ENCODE data around the gene ANO1. TPM values are rescaled to one million over a fixed set of nuclear protein-coding genes. Genes with fewer than 3 reads are reported as not detected.

ANO1 gene
- polyA plus RNA-seq, 1 donor (not counting 4 experiments of a cell fraction or from before 2014, with no cell fraction given), result 45.2 TPM

DNA sequence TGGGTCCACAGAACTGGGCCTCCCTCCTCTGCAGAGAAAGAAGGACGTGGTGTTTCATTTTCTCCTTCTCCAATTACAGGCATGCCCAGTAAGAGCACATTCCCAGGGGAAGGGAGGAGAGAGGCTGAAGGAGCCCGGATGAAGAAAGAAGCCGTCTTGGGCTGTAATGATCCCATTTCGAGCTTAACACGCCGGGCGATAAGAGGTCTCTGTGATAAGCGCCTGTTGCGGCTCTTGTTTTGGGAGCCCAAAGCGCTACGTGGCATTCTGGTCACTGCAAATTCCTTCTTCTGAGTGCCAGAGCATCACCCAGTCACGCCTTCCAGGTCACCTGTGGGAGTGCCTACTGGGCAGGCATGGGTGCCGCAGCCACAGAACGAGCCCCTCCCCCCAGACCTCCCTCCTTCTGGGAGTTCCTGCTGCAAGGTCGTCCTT lies 57.5 kb downstream of the ANO1 start:
- TF ChIP-seq, protein P1, sequence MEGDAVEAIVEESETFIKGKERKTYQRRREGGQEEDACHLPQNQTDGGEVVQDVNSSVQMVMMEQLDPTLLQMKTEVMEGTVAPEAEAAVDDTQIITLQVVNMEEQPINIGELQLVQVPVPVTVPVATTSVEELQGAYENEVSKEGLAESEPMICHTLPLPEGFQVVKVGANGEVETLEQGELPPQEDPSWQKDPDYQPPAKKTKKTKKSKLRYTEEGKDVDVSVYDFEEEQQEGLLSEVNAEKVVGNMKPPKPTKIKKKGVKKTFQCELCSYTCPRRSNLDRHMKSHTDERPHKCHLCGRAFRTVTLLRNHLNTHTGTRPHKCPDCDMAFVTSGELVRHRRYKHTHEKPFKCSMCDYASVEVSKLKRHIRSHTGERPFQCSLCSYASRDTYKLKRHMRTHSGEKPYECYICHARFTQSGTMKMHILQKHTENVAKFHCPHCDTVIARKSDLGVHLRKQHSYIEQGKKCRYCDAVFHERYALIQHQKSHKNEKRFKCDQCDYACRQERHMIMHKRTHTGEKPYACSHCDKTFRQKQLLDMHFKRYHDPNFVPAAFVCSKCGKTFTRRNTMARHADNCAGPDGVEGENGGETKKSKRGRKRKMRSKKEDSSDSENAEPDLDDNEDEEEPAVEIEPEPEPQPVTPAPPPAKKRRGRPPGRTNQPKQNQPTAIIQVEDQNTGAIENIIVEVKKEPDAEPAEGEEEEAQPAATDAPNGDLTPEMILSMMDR (optimal IDR thresholded peaks at IDR 0.05 in 1 of 3, IDR thresholded peaks at IDR 0.05 in 1 of 3, conservative IDR thresholded peaks at IDR 0.05 in 1 of 3; ENCODE audit: extremely low read depth in 1 of 3, insufficient read depth in 2 of 3, low read length in 3 of 3), result no peak
- TF ChIP-seq EZH2 (IDR thresholded peaks at IDR 0.05; ENCODE audit: low read length), result no peak
- Histone ChIP-seq H3K4me3 (ENCODE audit: control insufficient read depth in 2 of 3, extremely low read depth in 1 of 3, insufficient read depth in 2 of 3, low read depth in 1 of 3, low read length in 3 of 3) (no peak overlapping the region), H4K20me1 (ENCODE audit: control insufficient read depth, extremely low read depth, insufficient read depth, low read length) (no peaks in the 10 kb centered on the region), H3K9me1 (ENCODE audit: control insufficient read depth, extremely low read depth, insufficient read depth, low read length) (no peaks in the 10 kb centered on the region), H3K27ac (ENCODE audit: control insufficient read depth, insufficient read depth, low read length) (no peak overlapping the region), H3K4me2 (ENCODE audit: control insufficient read depth, extremely low read depth, insufficient read depth, low read depth, low read length) (no peak overlapping the region), H2AFZ (ENCODE audit: control insufficient read depth, low read length) (no peak overlapping the region), H3K36me3 (ENCODE audit: control insufficient read depth in 2 of 2, extremely low read depth in 1 of 2, insufficient read depth in 2 of 2, low read length in 2 of 2) (peaks cover 0 to 14% of the 10 kb centered on the region in 2 experiments), H3K9me3 (ENCODE audit: control insufficient read depth, low read depth, low read length) (no peaks in the 10 kb centered on the region), H3K4me1 (ENCODE audit: control insufficient read depth, extremely low read depth, insufficient read depth, low read length) (peaks cover 9% of the 10 kb centered on the region), H3K79me2 (ENCODE audit: control insufficient read depth, insufficient read depth, low read length) (no peaks in the 10 kb centered on the region), H3K9ac (ENCODE audit: control insufficient read depth, extremely low read depth, insufficient read depth, low read length) (no peak overlapping the region), H3K27me3 (ENCODE audit: control insufficient read depth, extremely low read depth, insufficient read depth, low read length) (no peaks in the 10 kb centered on the region)
- DNase-seq (ENCODE audit: low read depth, low spot score) (no peak), FAIRE-seq (no peak)
- dilution Hi-C loops (cut with MboI; ENCODE audit: extremely low pct_ligation_motif_present, low sequenced_read_pairs), result no loop called here

DNA sequence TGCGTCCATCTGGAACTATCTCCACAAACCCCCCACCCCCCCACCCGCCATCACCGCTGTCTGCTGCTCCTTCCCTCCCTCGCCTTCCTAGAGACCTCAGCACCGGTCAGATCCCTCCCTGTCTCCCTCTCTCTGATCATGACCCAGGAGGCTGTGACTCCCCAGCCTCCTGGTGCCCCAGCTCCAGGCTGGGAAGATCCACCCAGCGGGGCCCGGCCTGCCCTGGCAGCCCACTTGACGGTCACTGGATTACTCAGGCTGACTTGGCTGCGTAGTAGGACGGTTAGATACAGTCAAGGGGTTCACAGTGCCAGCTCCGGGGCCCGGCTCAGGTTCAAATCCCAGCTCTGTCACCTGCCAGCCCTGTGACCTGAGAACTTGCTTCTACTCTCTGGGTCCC lies 59.3 kb downstream of the ANO1 start:
- H3K9me3 ChIP-seq (ENCODE audit: control insufficient read depth, low read depth, low read length), result no peaks in the 10 kb centered on the region
- H4K20me1 ChIP-seq (ENCODE audit: control insufficient read depth, extremely low read depth, insufficient read depth, low read length), result no peaks in the 10 kb centered on the region
- H3K9ac ChIP-seq (ENCODE audit: control insufficient read depth, extremely low read depth, insufficient read depth, low read length), result no peak overlapping the region
- H3K27ac ChIP-seq (ENCODE audit: control insufficient read depth, insufficient read depth, low read length), result no peak overlapping the region
- no peaks in the 10 kb centered on the region for H3K9me1 ChIP-seq (ENCODE audit: control insufficient read depth, extremely low read depth, insufficient read depth, low read length)
- TF ChIP-seq EZH2 (IDR thresholded peaks at IDR 0.05; ENCODE audit: low read length), result no peak
- TF ChIP-seq, protein P1 (optimal IDR thresholded peaks at IDR 0.05 in 1 of 3, IDR thresholded peaks at IDR 0.05 in 1 of 3, conservative IDR thresholded peaks at IDR 0.05 in 1 of 3; ENCODE audit: extremely low read depth in 1 of 3, insufficient read depth in 2 of 3, low read length in 3 of 3), result no peak
- DNase-seq (ENCODE audit: low read depth, low spot score) (no peak), FAIRE-seq (no peak)
- no peak overlapping the region for H3K4me2 ChIP-seq (ENCODE audit: control insufficient read depth, extremely low read depth, insufficient read depth, low read depth, low read length)
- dilution Hi-C loops (cut with MboI; ENCODE audit: extremely low pct_ligation_motif_present, low sequenced_read_pairs), result no loop called here
- H3K4me3 ChIP-seq (ENCODE audit: control insufficient read depth in 2 of 3, extremely low read depth in 1 of 3, insufficient read depth in 2 of 3, low read depth in 1 of 3, low read length in 3 of 3), result no peak overlapping the region
- H3K36me3 ChIP-seq (ENCODE audit: control insufficient read depth in 2 of 2, extremely low read depth in 1 of 2, insufficient read depth in 2 of 2, low read length in 2 of 2), result peaks cover 0 to 14% of the 10 kb centered on the region in 2 experiments
- H3K79me2 ChIP-seq (ENCODE audit: control insufficient read depth, insufficient read depth, low read length), result no peaks in the 10 kb centered on the region
- peaks cover 26% of the 10 kb centered on the region for H3K4me1 ChIP-seq (ENCODE audit: control insufficient read depth, extremely low read depth, insufficient read depth, low read length)
- H3K27me3 ChIP-seq (ENCODE audit: control insufficient read depth, extremely low read depth, insufficient read depth, low read length), result no peaks in the 10 kb centered on the region
- no peak overlapping the region for H2AFZ ChIP-seq (ENCODE audit: control insufficient read depth, low read length)

Data from keratinocyte (primary cell).